ENCODE measurements around the gene GTSF1L.

Gene GTSF1L

DNA sequence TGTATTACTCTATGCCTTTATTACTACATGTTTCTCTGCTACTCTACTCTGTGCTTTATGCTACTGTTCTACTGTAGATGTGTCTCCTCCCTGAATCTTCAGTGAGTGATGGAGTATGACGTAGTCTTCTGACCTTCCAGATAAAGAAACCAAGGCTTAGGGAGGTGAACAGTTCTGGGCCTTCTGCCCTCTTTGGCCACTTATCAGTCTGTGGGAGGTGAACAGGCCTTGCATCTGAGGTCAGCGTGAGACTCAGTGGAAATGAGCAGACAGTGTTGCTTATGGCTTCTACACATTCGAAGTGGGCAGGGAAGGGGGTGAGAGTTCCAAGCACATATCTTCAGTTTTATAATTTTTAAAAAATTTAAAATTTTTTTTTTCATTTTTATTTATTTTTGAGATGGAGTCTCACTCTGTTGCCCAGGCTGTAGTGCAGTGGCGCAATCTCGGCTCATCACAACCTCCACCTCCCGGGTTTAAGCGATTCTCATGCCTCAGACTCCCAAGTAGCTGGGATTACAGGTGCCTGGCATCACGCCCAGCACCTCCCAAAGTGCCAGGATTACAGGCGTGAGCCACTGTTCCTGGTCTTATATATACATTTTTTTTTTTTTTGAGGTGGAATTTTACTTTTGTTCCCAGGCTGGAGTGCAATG is 35.7 kb downstream of the GTSF1L start:
- Histone ChIP-seq H4K20me1 (ENCODE audit: low read depth, low read length) (no peaks in the 10 kb centered on the region), H3K9ac (ENCODE audit: low read length) (no peak overlapping the region), H3K27ac (ENCODE audit: low read depth, low read length) (no peak overlapping the region), H3K9me3 (ENCODE audit: insufficient read depth, low read length) (no peaks in the 10 kb centered on the region), H3K36me3 (ENCODE audit: low read length) (peaks cover 29% of the 10 kb centered on the region), H3K4me3 (ENCODE audit: insufficient read depth, low read length, poor library complexity, severe bottlenecking) (no peak overlapping the region), H3K79me2 (ENCODE audit: insufficient read depth, low read length) (peaks cover 29% of the 10 kb centered on the region), H3F3A (ENCODE audit: insufficient read depth) (peaks cover 14% of the 10 kb centered on the region; the same call in 1 of the 2 replicates), H2AFZ (ENCODE audit: low read depth, low read length, severe bottlenecking) (no peak overlapping the region), H3K9me2 (replicated peaks; ENCODE audit: insufficient read depth, low read length) (no peaks in the 10 kb centered on the region), H3K27me3 (ENCODE audit: low read length) (no peaks in the 10 kb centered on the region), H3K4me2 (ENCODE audit: low read depth, low read length, poor library complexity, severe bottlenecking) (no peak overlapping the region)
- no peak for TF ChIP-seq CTCF (IDR thresholded peaks at IDR 0.05; ENCODE audit: insufficient read depth, low read length, poor library complexity, severe bottlenecking)
- TF ChIP-seq EZH2phosphoT487 (conservative IDR thresholded peaks at IDR 0.05; ENCODE audit: low read length), result no peak

DNA sequence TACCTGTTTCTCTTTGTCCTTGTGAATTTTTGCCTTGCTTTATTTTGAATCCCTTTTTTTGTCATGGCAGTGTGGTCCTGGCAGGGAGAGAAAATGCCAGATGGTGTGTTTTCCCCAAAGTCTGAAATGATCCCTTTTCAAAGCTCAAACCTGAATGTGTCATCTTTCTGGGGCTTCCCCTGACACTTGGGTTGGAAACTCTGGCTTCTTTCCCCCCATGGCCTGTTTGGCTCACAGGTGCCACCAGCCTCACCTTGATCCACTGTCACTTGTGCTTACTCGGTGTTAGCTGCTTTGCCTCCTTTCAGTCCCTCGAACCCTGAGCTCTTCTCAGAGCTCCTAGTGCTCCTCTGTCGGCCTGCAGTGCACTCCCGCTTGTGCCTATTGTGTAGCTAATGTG is 37.6 kb downstream of the GTSF1L start:
- peaks cover 19% of the 10 kb centered on the region; the same call in 1 of the 2 replicates for H3K79me2 ChIP-seq (ENCODE audit: insufficient read depth, low read length)
- no peaks in the 10 kb centered on the region for H3K9me2 ChIP-seq (replicated peaks; ENCODE audit: insufficient read depth, low read length)
- H3K4me3 ChIP-seq (ENCODE audit: insufficient read depth, low read length, poor library complexity, severe bottlenecking), result no peak overlapping the region
- H3K27ac ChIP-seq (ENCODE audit: low read depth, low read length), result no peak overlapping the region
- no peak for TF ChIP-seq EZH2phosphoT487 (conservative IDR thresholded peaks at IDR 0.05; ENCODE audit: low read length)
- no peak for TF ChIP-seq CTCF (IDR thresholded peaks at IDR 0.05; ENCODE audit: insufficient read depth, low read length, poor library complexity, severe bottlenecking)
- no peak overlapping the region for H3K4me2 ChIP-seq (ENCODE audit: low read depth, low read length, poor library complexity, severe bottlenecking)
- H2AFZ ChIP-seq (ENCODE audit: low read depth, low read length, severe bottlenecking), result no peak overlapping the region
- H3F3A ChIP-seq (ENCODE audit: insufficient read depth), result peaks cover 10% of the 10 kb centered on the region; the same call in 1 of the 2 replicates
- H3K9ac ChIP-seq (ENCODE audit: low read length), result no peak overlapping the region
- no peaks in the 10 kb centered on the region for H3K9me3 ChIP-seq (ENCODE audit: insufficient read depth, low read length)
- H3K27me3 ChIP-seq (ENCODE audit: low read length), result no peaks in the 10 kb centered on the region
- no peaks in the 10 kb centered on the region for H4K20me1 ChIP-seq (ENCODE audit: low read depth, low read length)
- peaks cover 24% of the 10 kb centered on the region for H3K36me3 ChIP-seq (ENCODE audit: low read length)

GRCh38 chr20:43686820-43687219 is 40.0 kb downstream of the GTSF1L start:
- Histone ChIP-seq H3K4me3 (ENCODE audit: insufficient read depth, low read length, poor library complexity, severe bottlenecking) (no peak overlapping the region), H3K27ac (ENCODE audit: low read depth, low read length) (no peak overlapping the region), H3K9ac (ENCODE audit: low read length) (no peak overlapping the region), H3K79me2 (ENCODE audit: insufficient read depth, low read length) (peaks cover 32% of the 10 kb centered on the region; the same call in 1 of the 2 replicates), H3K9me2 (replicated peaks; ENCODE audit: insufficient read depth, low read length) (no peaks in the 10 kb centered on the region), H3K27me3 (ENCODE audit: low read length) (no peaks in the 10 kb centered on the region), H3K36me3 (ENCODE audit: low read length) (peaks cover 17% of the 10 kb centered on the region), H2AFZ (ENCODE audit: low read depth, low read length, severe bottlenecking) (no peak overlapping the region), H3F3A (ENCODE audit: insufficient read depth) (peaks cover 18% of the 10 kb centered on the region), H3K9me3 (ENCODE audit: insufficient read depth, low read length) (no peaks in the 10 kb centered on the region), H3K4me2 (ENCODE audit: low read depth, low read length, poor library complexity, severe bottlenecking) (no peak overlapping the region), H4K20me1 (ENCODE audit: low read depth, low read length) (no peaks in the 10 kb centered on the region)
- TF ChIP-seq EZH2phosphoT487 (conservative IDR thresholded peaks at IDR 0.05; ENCODE audit: low read length) (no peak), CTCF (IDR thresholded peaks at IDR 0.05; ENCODE audit: insufficient read depth, low read length, poor library complexity, severe bottlenecking) (no peak)
